Measurements from ENCODE around the gene SUSD3. TPM values are rescaled to one million over a fixed set of nuclear protein-coding genes. Genes with fewer than 3 reads are reported as not detected.
A peak's percentile ranks its signal among the peaks of the same experiment; 100 is the strongest.

The SUSD3 gene
- total and polyA plus RNA-seq, 2 of the 4 experiments (the other 2 are of a cell fraction), result 0.54 to 1.5 TPM

GRCh38 chr9:93099551-93100275 is 41.2 kb downstream of the SUSD3 start:
- Histone ChIP-seq H2AK9ac (replicated peaks; ENCODE audit: low read depth, low read length, poor library complexity) (peak overlapping the region; percentile 66), H4K5ac (ENCODE audit: low read depth, low read length) (no peak overlapping the region), H3K18ac (ENCODE audit: low read depth, low read length) (0 out of 2 replicates have a peak overlapping the region, but pooled peaks have one; percentile 57), H2BK5ac (ENCODE audit: low read depth, low read length, poor library complexity, severe bottlenecking) (peak overlapping the region; percentile 28), H3K9me3 (ENCODE audit: control insufficient read depth, insufficient read depth, low read length) (no peaks in the 10 kb centered on the region), H3K4ac (ENCODE audit: low read depth, low read length) (peak overlapping the region; percentile 60; the same call in 1 of the 2 replicates), H2BK20ac (ENCODE audit: low read depth, low read length) (no peak overlapping the region), H4K8ac (ENCODE audit: low read depth in 2 of 2, low read length in 2 of 2) (peak overlapping the region in 1 of 2 experiments; percentile 41; a peak in 1 of 4 replicates), H3K27me3 (ENCODE audit: control insufficient read depth, insufficient read depth, low read length) (no peaks in the 10 kb centered on the region), H3K4me3 (ENCODE audit: insufficient read depth, low read depth, low read length) (no peak overlapping the region), H2AK5ac (ENCODE audit: low read depth, low read length) (peak overlapping the region; percentile 48; the same call in 1 of the 2 replicates), H3K23ac (ENCODE audit: low read depth, low read length) (peak overlapping the region; percentile 4), H2BK120ac (ENCODE audit: low read depth, low read length) (peak overlapping the region; percentile 5; the same call in 1 of the 2 replicates), H2AFZ (replicated peaks; ENCODE audit: low read length, poor library complexity) (no peak overlapping the region), H3K4me2 (ENCODE audit: low read depth, low read length) (no peak overlapping the region), H3K4me1 (ENCODE audit: control insufficient read depth, insufficient read depth, low read length) (peaks cover 24% of the 10 kb centered on the region), H3K56ac (ENCODE audit: extremely low read depth, insufficient read depth, low read length) (no peak overlapping the region), H4K91ac (ENCODE audit: insufficient read depth, low read depth, low read length) (no peak overlapping the region; the same call in 1 of the 2 replicates), H3K27ac (ENCODE audit: insufficient read depth, low read length) (peak overlapping the region; percentile 62; the same call in 1 of the 2 replicates), H3K14ac (replicated peaks; ENCODE audit: low read depth, low read length) (no peak overlapping the region; the same call in 1 of the 2 replicates), H3K9me1 (ENCODE audit: insufficient read depth, low read length) (peaks cover 20% of the 10 kb centered on the region), H4K20me1 (ENCODE audit: insufficient read depth, low read length) (peaks cover 21% of the 10 kb centered on the region), H3K79me1 (ENCODE audit: low read depth in 1 of 2, low read length in 2 of 2) (peaks cover 30 to 39% of the 10 kb centered on the region in 2 experiments), H3K36me3 (ENCODE audit: control insufficient read depth, insufficient read depth, low read length) (no peaks in the 10 kb centered on the region), H3K9ac (ENCODE audit: low read depth, low read length) (0 out of 2 replicates have a peak overlapping the region, but pooled peaks have one; percentile 3), H2BK15ac (ENCODE audit: low read depth, low read length) (0 out of 3 replicates have a peak overlapping the region, but pooled peaks have one; percentile 9)
- ChIA-PET POLR2A (ENCODE audit: unreplicated experiment) (no interaction called here), CTCF (no interaction called here)
- intact Hi-C loops (cut with micrococcal nuclease), result loop anchor here (10.0 kb wide), 1 partner anchor 355 kb away; the partner anchor contains the start of genes FAM120A and FAM120AOS
- 92% methylated on average over 4 of the region's 16 CpGs; no CpG with 5 or more reads in 1 of the 2 experiments for WGBS, 2 experiments (ENCODE audit: extremely low coverage in 2 of 2, insufficient read length in 1 of 2)
- in situ Hi-C loops (cut with MboI; ENCODE audit: low sequenced_read_pairs), result loop anchor here (25.0 kb wide), 1 partner anchor 463 kb away; no protein-coding TSS in a partner anchor
- dilution Hi-C loops (cut with HindIII; ENCODE audit: low sequenced_read_pairs, unreplicated experiment), result no loop called here
- no peak for ATAC-seq (ENCODE audit: low read depth)
- BruUV-seq (replicated peaks), result no TSS peak
- DNase-seq, result no peak
- TF ChIP-seq MAZ (IDR thresholded peaks at IDR 0.05; ENCODE audit: borderline replicate concordance, low read depth, low read length) (no peak), MAFK (IDR thresholded peaks at IDR 0.05; ENCODE audit: low read depth, low read length) (no peak), CEBPB (IDR thresholded peaks at IDR 0.05; ENCODE audit: low read depth, low read length) (no peak), RCOR1 (IDR thresholded peaks at IDR 0.05; ENCODE audit: insufficient replicate concordance, low read length) (no peak), CHD1 (IDR thresholded peaks at IDR 0.05; ENCODE audit: low read depth, low read length) (no peak), POLR2A (IDR thresholded peaks at IDR 0.05; ENCODE audit: low read depth, low read length) (no peak), MXI1 (IDR thresholded peaks at IDR 0.05; ENCODE audit: borderline replicate concordance, low read depth, low read length) (no peak), SMC3 (IDR thresholded peaks at IDR 0.05; ENCODE audit: low read depth, low read length) (no peak), FOS (IDR thresholded peaks at IDR 0.05; ENCODE audit: low read depth, low read length) (no peak), RFX5 (IDR thresholded peaks at IDR 0.05; ENCODE audit: low read depth, low read length) (no peak), NFE2L2 (IDR thresholded peaks at IDR 0.05; ENCODE audit: low read depth, low read length) (no peak), USF2 (IDR thresholded peaks at IDR 0.05; ENCODE audit: low read depth, low read length) (no peak), ELK1 (IDR thresholded peaks at IDR 0.05; ENCODE audit: borderline replicate concordance, low read depth, low read length) (no peak), CTCF (conservative IDR thresholded peaks at IDR 0.05; ENCODE audit: low read depth, low read length) (no peak)
